Left renal pelvis (tissue), 4 donors: ENCODE data around the gene PRDM1. TPM values are rescaled to one million over a fixed set of nuclear protein-coding genes. Genes with fewer than 3 reads are reported as not detected.

ENCODE experiments used
- DNase-seq, 4 donors: peaks; one replicate each; pipeline ENCODE4 v3.0.0-alpha.2; 2013; ENCODE audit warnings: low read depth in 4 of 4, low spot score in 3 of 4
- polyA plus RNA-seq, 4 donors: library from polyadenylated mRNA; unstranded; fragments of 120-200 nt; gene quantifications; one replicate each; pipeline ENCODE4 v1.2.1, GENCODE V29; 2013; ENCODE audit not compliant: insufficient read length in 4 of 4

Gene PRDM1
- polyA plus RNA-seq, result 1 to 10 TPM; 2.2 to 3.8 (median 3.1) TPM

GRCh38 chr6:106085984-106086813, at the start of gene PRDM1:
TSS of gene PRDM1 (plus strand) at chr6:106086336. CDS start at chr6:106086554, 218 bp downstream.
- DNase-seq, result peak in 2 of 4 donors; percentile 43 to 51

- no peak for DNase-seq
These were observed 49.1 kb upstream of the PRDM1 start for GRCh38 chr6:106037060-106037459.

- no peak for DNase-seq
These were observed 46.1 kb upstream of the PRDM1 start for GRCh38 chr6:106039897-106040592.

- DNase-seq, result no peak
These were observed 42.0 kb upstream of the PRDM1 start for GRCh38 chr6:106044151-106044550.

GRCh38 chr6:106045077-106045476, 41.1 kb upstream of the PRDM1 start:
- no peak for DNase-seq

- DNase-seq, result no peak
These were observed 39.9 kb upstream of the PRDM1 start for GRCh38 chr6:106046116-106046853.

DNA sequence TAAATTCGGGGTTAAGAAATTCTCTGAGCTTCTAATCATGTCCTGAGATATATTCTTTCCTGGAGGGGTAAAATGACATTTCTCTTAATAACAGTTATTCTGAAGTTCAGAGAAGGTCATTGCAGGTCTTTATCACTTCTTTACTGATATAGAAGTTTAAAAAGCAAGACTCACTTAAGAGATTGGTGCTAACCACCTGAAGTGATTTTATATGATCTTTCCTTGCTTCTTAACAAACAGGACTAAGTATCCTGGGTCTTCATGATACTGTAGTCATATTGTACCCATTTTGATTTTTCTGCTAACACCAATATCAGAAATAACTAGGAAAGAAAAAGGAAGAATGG, 39.3 kb upstream of the PRDM1 start:
- DNase-seq, result no peak

DNA sequence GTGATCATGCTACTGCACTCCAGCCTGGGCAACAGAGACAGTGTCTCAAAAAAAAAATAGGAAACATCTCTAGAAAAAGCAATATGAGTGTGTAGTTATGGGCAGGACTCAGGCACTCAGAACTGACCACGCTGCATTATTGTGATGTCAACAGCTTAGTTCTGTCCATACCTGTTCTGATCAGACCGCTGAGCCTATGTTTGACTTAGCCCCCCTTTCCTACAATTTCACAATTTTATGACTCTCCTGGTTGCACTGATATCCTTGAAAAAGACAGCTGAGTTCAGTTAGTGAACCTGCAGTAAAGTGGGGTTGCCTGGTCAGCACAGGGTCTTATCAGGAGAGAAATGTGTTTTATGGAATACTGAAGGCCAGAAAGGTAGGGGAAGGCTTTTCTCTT, 37.8 kb upstream of the PRDM1 start:
- DNase-seq, result no peak

DNA sequence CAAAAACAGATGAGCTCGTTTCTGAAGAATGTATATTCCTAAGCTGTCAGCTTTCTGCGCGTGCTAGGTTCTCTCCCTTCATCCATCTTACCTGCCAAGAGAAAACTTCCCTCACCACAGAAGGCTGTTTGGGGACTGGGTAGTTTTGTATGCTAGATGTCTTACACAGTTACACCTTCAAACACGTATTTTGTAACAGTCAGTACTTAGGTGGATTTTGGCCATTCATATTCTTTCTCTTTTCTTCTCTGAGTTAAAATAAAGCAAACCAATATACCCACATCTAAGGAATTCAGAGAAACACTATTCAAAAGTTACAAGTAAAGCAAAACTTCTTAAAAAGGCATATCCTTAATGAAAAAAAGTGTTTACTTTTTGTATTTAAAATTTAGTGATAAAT, 35.6 kb upstream of the PRDM1 start:
- no peak for DNase-seq

GRCh38 chr6:106051226-106051625, 34.9 kb upstream of the PRDM1 start:
- no peak for DNase-seq

DNA sequence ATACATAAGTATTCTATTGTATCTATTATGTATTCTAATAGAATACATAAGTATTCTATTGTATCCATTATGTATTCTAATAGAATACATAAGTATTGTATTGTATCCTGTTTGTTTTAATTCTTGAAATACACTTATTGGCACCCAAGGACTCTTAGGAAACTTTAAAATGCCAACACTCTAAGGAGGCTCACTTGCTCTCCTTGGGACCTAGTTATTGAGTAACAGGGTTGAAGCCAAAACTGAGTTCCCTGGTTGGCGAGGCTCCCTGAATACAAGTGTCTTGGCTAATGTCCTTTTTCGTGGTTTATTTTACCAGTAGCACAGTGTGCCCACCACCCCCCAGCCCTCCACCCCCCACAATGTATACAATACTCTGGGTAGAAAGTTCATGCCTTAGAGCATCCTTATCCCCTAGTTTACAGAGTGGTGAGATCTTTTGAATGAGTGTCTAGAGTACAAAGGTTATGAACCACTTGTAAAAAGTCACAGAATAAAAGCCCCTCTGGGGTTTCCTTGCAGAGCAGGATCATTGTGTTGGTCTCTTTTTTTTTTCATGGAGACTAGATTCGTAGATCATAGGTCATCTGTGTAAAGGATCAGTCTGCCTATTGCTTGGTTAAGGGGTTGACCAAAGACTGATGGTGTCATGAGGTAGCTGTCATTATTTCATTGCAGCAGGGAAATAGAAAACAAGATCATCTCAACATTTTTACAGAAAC, 32.5 kb upstream of the PRDM1 start:
- no peak for DNase-seq

DNA sequence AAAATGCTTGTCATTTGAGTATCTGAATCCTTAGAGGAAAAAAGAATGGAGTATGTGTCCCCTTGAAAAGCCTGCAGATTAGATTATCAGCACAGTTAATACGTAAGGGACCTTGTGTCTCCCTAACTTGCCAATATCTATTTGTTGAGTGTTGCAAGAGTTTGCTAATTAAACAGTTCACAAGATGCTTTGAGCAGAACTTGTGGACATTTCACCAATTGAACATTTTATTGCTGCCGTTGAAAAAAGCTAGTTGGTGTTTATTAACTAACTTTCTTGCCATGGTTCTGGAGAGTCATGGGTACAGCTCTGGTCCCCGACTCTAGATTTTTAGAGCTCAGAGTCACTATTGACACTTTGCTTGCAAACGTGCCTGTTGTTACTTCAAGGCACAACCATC, 30.6 kb upstream of the PRDM1 start:
- DNase-seq, result no peak

DNA sequence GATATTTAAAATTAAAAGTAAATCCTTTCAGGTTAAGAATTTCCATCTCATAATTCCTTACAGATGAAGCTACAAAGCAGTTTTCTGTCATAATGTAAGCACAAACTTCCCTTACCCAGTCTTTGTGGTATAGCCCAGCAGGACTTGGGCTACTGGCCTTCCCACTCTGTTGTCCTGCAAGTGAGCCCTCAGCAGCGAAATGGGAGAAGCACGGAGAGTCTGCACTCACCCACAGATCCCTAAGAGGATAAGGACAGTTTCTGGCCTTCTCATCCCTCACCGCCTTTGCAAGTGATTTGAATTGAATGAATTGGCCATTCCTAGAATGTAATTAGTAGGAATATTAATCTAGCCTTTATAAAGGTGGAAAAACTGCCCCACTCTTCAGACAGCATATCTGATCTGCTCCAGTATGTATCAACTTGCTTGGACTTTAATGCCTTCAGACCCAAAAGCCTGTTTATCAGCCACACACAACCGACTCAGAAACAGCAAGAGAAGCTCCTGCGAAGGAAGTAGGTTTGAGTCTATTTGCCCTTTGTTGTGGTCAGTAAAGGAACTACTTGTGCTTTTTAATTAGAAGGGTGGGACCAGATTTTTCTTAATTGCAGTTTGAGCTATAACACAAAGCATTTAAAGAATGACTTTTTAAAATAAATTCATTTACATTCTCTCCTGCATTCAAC, 29.9 kb upstream of the PRDM1 start:
- no peak for DNase-seq

DNA sequence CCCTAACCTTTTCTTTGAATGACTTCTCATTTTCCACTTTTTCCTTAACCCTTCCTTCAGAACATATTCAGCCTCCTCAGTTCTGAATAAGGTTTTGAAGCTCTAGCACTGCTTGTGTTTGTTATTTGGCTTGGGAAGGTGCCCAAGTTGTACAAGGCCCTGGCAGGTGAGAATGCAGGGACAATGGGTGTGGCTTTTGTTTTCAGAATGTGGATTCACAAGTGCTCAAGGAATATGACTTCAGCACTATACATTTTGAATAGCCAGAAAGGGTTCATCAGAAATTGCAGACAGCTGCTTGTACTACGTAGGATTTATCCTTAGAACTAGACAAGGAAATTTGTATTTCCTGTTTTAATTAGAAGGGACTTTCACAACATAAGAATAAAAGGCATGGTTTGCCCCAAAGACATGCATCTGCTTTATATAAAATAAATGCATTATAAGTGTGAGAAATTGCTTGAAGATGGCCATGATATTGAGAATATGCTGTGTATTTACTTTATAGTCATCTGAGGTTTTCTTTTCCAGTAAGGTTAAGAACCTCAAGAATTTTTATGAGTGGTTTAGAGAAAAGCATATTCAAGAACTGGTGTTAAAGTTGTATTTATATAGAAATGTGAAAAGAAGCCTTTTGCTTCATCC, 29.3 kb upstream of the PRDM1 start:
- no peak for DNase-seq

DNA sequence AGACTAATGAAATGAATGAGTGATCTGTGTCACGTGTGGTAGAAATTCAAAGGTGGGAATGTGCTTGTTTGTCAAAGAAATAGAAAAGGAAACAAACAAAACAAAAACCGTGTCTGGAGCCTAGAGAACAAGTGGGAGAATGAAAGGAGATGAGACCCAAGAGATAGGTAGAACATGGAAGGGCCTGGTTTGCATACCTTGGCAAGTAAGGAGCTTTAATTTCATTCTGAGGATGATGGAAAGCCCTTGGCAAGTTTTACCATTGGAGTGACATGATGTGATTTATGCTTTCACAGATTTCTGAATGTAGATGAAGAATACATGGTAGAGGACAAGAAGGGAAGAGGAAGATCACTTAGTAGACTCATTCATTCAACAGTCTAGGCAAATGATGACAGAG, 26.8 kb upstream of the PRDM1 start:
- no peak for DNase-seq

DNA sequence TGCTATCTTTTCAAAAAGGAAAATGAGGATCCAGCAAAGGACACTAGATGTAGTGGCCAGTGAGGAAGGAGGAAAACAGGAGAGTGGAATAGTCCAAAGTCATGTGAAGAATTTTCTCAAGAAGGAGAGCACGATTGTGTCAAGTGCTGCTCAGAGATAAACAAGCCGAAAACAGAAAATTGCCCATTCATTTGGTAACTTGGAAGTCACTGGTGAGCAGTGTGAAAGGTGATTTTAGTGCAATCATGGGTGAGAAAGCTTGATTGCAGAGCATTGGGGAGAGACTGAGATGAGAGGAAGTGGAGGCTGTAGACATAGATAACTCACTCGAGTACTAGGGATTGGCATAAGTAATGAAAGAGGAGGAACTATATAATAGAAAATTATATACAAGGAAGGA, 26.0 kb upstream of the PRDM1 start:
- DNase-seq, result no peak

GRCh38 chr6:106063448-106063850, 22.7 kb upstream of the PRDM1 start:
- no peak for DNase-seq

GRCh38 chr6:106064142-106064541, 22.0 kb upstream of the PRDM1 start:
- DNase-seq, result no peak

- no peak for DNase-seq
These were observed 21.4 kb upstream of the PRDM1 start for GRCh38 chr6:106064756-106065155.

- no peak for DNase-seq
These were observed 19.1 kb upstream of the PRDM1 start for GRCh38 chr6:106066989-106067388.
